Right kidney (tissue), 1 donor: ENCODE measurements around the gene CDON.
"Not testable (repeated sequence)": the region's sequence is repeated elsewhere in the genome, so short reads cannot be mapped to it uniquely, and the experiment has no call there.

Source experiments
- DNase-seq: peaks from one replicate; pipeline ENCODE4 v3.0.0-alpha.2; 2016

The CDON gene

DNA sequence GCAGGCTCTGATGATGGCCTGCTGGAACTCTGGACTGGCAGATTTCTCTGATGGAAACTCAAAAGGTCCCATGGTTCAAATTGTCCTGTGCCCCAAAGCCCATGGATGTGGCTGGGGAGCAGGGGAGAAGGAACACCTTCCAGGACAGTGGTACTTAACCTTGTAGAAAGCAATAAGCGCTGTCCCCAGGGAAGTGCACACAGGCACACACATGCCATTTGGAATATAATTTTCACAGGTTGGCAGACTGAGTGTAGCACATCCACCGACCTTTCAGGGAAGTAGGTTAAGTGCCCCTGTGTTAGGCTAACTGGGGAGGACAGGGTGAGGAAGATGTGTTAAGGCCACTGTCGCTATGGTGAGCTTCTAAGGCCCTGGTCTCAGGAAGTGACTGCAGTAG lies 140.5 kb downstream of the CDON start:
- no peak for DNase-seq

DNA sequence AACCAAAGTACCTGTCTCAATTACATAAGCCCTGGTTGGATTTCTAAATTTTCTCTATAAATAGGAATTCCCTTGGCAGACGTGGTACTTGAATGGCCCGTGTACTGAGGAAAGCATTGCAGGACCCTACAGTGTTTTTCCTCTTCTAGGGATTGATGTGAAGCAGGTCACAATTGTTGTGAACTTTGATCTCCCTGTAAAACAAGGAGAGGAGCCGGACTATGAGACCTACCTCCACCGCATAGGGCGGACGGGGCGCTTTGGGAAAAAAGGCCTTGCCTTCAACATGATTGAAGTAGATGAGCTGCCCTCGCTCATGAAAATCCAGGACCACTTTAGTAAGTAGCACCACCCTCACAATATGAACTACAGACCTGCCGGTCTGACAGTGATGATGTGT lies 141.6 kb downstream of the CDON start:
- DNase-seq = no peak

DNA sequence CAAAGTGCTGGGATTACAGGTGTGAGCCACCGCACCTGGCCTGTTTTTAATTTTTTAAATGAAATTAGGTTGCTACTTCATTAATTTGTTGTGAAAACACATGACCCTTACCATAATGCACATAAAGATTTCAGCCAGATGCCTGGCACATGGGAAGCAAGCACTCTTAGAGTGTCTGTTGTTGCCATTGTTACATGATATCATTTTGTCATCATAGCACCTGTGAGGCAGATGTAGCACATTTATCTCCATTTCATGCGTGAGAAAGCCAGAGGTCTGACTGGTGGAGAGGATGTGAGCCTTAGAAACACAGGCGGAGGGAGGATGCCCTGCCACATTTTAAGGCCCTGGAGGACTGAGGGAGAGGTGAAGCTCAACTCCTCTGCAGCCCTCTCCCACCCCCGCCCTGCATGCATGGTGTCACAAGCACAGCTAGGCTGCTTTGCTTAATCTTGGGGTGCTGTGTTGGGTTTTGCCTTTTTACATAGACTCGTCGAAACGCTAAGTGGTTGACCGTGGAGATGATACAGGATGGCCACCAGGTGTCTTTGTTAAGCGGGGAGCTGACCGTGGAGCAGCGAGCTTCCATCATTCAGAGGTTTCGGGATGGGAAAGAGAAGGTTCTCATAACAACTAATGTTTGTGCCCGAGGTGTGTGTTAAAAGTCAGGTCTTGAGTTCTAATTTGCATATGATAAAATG lies 144.4 kb downstream of the CDON start:
- DNase-seq = no peak

DNA sequence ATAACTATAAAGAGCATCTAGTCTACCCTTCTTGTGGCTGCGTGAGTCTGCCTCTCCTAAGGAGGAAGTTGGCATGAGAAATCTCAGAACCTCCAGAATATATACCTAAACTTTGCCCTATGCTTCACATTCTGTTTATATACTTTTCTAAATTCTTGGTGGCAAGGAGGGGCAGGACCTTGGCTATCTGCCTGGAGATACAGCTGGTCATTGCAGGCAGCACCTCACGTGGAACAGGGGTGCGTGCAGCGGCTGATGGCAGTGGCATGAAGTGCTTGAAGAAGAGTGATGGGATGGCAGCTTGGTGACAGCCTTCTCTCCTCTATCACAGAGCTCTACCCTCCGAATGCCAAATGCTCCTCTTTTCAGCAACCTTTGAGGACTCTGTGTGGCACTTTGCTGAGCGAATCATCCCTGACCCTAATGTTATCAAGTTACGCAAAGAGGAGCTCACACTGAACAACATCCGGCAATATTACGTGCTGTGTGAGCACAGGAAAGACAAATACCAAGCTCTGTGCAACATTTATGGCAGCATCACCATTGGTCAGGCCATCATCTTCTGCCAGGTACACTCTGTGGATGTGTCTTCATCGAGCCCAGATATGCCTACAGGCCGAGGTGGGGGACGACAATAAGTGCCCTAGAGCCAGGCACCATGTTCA lies 145.9 kb downstream of the CDON start:
- no peak for DNase-seq

DNA sequence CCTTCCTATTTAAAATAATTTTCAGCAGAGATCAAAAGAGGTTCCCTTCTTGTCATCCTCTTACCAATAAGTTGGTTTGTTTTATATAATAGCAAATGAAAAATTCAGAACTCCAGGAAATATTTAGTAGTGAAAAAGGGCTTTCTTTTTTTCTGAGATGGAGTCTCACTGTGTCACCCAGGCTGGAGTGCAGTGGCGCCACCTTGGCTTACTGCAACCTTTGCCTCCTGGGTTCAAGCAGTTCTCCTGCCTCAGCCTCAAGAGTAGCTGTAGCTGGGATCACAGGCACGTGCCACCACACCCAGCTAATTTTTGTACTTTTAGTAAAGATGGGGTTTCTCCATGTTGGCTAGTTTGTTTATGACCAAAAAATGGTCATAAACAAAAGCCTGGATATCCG lies 148.1 kb downstream of the CDON start:
- not testable (repeated sequence) for DNase-seq

DNA sequence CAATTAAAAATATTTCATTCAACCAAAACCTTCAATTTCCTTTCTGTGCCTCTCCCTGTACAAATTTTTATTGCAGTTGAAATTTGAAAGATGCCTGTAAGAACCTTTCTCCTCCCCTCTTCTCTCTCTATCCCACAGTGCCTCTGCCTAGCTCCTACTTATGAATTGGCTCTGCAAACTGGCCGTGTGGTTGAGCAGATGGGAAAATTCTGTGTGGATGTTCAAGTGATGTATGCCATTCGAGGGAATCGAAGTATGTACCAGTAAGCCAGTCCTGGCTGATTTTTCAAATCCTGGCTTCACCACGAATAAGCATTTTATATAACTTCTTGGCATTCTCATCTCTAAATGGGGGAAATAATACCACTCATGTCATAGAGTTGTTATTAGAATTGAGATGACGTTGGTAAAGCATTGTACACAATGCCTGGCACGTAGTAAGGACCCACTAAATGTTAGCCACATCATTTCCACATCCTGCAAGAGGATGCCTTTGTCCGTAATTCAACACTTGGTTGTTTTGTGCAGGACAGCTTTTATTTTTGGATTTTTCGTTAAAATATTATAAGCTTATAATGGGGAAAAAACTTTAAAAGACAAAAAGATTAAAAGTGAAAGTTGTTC lies 152.3 kb downstream of the CDON start:
- no peak for DNase-seq
